Endothelial cell of umbilical vein (primary cell): ENCODE data around the gene TNFRSF19.

Experiments used
- EZH2 ChIP-seq: IDR thresholded peaks from 2 replicates; pipeline ENCODE4 v1.6.1; 2012; ENCODE audit warnings: borderline replicate concordance, low read depth, mild to moderate bottlenecking, moderate library complexity, low read length, inconsistent platforms; ENCODE audit not compliant: severe bottlenecking
- TF ChIP-seq, protein P1 (sequence below): IDR thresholded peaks from 2 replicates; pipeline ENCODE4 v1.6.1; 2011; ENCODE audit not compliant: insufficient read depth, insufficient read length

DNA sequence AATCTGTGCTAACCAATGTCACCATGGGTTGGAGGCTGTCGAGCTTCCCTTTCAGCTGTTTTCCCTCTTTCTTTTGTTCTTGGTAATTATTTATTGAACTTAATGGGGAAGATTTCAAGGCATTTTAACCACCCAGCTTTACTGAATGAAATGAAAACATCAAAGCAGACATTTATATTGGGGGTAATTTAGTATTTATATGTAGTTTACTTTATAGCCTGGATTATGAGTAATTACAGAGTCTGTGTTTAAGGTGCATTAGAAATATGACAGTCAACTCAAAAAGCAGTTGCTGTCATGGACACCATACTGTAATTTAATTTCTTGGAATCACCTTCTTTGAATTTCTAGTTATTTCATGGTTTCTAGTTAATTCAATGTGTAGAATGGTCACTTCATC is 42.0 kb downstream of the TNFRSF19 start:
- TF ChIP-seq EZH2, result no peak
- TF ChIP-seq, protein P1, sequence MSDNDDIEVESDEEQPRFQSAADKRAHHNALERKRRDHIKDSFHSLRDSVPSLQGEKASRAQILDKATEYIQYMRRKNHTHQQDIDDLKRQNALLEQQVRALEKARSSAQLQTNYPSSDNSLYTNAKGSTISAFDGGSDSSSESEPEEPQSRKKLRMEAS, result no peak
